ENCODE measurements around the gene SLC9A8.

- TF ChIP-seq, protein P1, sequence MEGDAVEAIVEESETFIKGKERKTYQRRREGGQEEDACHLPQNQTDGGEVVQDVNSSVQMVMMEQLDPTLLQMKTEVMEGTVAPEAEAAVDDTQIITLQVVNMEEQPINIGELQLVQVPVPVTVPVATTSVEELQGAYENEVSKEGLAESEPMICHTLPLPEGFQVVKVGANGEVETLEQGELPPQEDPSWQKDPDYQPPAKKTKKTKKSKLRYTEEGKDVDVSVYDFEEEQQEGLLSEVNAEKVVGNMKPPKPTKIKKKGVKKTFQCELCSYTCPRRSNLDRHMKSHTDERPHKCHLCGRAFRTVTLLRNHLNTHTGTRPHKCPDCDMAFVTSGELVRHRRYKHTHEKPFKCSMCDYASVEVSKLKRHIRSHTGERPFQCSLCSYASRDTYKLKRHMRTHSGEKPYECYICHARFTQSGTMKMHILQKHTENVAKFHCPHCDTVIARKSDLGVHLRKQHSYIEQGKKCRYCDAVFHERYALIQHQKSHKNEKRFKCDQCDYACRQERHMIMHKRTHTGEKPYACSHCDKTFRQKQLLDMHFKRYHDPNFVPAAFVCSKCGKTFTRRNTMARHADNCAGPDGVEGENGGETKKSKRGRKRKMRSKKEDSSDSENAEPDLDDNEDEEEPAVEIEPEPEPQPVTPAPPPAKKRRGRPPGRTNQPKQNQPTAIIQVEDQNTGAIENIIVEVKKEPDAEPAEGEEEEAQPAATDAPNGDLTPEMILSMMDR (IDR thresholded peaks at IDR 0.05), result no peak
- TF ChIP-seq ZFX (IDR thresholded peaks at IDR 0.05; ENCODE audit: borderline replicate concordance), result no peak
These were observed 6.2 kb downstream of the SLC9A8 start for GRCh38 chr20:49818816-49819215.
